Activated CD8-positive, alpha-beta memory T cell treated with anti-CD3 and anti-CD28 coated beads, Interleukin-2, amount 50 U/mL, for 24 hours (primary cell): ENCODE results near the gene PEX7.
"Not testable (repeated sequence)": the region's sequence is repeated elsewhere in the genome, so short reads cannot be mapped to it uniquely, and the experiment has no call there.

ENCODE experiments used
- DNase-seq: peaks from one replicate; pipeline ENCODE4 v3.0.0-alpha.2; 2020; ENCODE audit errors: extremely low read depth

The PEX7 gene

DNA sequence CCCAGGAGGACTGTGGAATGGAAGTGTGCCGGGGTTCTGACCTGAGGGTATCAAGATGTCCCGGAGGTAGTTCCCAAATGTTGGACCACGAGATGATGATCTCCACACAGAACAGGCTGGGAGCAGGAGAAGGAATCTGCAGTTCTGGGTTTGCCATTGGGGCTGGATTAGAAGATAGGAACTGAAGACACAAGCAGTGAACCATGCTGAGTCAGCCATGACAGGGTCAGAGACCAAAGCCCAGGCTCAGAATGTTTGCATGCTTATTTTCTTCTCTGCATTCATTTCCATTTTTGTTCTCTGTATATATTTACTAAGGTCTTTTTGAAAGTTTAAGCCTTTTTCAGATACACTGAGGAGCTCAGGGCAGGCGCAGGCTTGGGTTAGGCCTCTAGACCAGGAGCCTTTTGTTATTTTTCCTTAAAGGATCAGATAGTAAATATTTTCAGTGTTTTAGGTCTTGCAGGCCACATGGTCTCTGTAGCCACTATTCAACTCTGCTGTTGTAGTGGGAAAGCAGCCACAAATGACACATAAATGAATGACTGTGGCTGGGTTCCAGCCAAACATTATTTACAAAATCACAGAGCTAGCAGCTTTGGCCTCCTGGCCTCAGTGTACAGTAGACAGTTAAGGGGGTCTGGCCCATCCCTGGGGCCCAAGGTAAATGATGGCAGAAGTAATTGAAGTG lies 128.2 kb downstream of the PEX7 start:
- no peak for DNase-seq

DNA sequence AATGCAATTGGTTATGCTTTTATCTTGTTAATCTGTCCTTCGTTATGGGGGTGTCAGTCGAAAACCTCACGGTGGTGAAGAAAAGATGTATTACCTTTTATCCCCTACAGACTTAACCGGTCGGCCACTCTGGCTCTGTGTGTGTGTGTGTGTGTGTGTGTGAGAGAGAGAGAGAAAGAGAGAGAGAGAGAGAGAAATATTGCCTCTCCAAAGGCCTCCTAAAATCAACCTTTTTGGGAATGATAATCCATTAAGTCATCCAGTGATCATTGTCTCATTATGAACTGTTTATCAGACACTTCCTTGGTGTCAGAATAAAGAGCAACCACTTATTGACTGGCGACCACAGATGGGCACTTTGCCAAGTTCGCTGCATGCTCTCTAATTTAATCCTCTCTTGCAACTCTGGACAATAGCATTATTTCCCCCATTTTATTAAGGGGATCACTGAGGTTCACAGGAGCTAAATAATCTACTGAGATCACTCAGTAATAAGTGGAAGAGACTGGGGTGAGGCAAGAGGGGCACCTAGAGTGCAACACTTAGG lies 130.4 kb downstream of the PEX7 start:
- DNase-seq = no peak

DNA sequence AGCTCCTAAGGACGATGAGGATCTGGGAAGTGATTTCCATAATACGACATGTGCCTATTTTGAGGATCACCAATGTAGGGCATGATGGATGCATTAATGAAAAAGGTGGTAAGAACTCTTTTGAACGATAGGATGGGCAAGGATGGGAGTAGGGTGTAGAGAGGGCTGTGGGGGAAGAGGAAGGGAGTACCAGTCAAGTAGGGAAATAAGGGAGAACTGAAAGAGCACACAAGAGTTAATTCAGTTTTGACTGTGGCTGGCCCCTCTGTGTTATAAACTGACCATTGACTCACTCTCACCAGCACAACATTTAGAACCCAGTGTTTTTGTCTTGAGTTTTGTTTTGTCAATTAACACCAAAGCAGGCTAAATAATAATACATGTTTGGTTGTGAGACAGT lies 132.7 kb downstream of the PEX7 start:
- no peak for DNase-seq

DNA sequence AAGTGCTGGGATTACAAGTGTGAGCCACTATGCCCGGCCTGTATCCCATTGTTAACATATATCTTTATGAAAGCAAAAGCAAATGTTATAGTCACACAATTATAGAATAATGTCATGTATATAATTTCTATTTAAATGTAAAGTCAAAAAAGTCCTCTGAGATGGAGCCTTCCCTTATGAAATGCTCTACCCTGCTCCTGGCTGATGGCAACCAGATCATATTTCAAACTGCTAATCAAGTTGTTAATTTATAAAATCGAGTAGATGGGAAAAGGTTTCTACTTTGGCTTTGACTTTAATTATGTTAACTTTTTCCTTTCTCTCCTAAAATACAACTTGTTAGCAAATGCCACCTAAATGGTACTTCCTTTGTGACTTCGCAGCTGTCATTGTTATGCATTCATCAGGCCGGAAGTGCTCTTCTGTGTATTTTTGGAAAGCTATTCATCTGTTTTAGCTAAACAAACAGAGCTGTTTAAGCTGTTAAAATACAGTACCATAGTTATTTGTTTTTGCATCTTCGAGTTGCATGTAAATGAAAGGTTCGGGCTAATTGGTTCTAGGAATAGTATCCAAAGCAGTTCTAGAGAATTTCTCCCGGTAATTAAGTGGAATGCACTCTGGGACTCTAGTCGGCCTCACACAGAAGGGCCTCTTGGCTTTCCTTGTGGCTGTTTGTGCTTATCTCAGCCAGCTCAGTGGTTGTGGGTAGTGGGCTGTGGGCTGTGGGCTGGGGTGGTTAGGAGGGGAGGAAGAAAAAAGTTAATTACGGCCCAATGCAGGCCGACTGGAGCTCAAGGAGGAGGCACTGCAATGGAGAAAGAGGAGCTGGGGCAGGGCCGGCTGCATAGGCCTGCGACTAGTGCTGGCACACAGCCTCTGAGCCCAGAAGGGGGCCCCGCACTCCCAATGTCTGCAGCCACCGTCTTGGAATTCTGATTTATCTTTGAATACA lies 134.5 kb downstream of the PEX7 start:
- DNase-seq = no peak

DNA sequence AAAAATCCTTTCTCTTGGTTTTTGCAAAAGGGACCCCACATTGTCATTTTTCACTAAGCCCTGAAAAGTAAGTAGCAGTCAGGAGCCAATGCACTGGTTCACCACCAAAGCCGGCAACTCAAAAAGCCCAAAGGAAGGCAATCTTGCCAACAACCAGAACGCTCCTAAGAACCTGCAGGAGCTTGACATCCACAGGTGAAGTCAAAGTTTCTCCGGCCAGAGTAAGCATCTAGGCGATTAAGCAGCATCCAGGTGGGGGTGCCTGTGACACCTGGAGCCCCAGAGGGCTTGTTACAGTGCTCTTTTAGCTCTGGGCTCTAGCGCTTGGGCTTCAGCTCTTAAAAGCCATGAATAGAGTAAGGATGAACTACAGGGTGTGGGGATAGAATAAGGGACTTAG lies 135.8 kb downstream of the PEX7 start:
- DNase-seq = no peak

DNA sequence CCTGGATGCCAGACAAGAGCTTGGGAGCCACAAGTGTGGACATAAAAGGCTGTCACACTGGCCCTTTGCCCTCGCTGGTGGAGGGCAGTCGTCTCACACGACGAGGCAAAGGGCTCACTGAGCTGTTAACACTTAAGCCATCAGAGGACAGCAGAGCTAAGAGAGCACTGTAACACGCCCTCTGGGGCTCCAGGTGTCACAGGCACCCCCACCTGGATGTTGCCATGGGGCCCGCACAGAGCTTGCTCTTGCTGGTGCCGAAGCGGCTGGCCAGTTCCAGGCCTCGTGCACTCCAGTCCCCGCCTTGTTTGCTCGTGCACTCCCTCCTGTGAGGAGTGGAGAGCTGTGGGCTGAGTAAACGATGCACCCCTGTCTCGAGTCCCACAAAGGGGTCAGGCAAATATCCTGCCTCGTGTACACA lies 137.1 kb downstream of the PEX7 start:
- DNase-seq = no peak

DNA sequence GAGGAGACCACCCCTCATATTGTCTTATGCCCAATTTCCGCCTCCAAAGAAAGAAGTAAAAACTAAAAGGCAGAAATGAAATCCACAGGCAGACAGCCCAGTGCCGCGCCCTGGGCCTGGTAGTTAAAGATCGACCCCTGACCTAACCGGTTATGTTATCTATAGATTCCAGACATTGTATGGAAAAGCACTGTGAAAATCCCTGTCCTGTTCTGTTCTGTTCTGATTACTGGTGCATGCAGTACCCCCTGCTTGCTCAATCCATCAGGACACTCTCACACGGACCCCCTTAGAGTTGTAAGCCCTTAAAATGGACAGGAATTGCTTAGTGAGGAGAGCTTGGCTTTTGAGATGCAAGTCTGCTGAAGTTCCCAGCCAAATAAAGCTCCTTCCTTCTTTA lies 137.5 kb downstream of the PEX7 start:
- DNase-seq = not testable (repeated sequence)

DNA sequence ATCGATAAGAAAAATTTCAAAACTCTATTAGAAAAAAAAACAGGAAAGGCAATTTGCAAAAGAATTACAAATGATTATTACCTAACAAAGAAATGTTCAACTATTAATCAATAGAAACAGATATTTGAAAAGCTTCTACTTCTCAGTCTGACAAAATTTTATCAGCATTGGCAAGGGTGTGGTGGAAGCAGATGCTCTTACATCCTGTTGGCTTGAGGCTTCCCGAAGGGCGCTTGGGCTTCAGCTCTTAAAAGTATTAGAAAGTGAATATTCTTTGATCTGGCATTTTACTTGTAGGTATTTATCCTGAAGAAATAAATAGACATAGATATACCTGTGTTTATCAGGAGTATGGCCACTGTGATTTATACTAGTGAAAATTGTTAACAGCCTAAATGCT lies 138.4 kb downstream of the PEX7 start:
- no peak for DNase-seq

DNA sequence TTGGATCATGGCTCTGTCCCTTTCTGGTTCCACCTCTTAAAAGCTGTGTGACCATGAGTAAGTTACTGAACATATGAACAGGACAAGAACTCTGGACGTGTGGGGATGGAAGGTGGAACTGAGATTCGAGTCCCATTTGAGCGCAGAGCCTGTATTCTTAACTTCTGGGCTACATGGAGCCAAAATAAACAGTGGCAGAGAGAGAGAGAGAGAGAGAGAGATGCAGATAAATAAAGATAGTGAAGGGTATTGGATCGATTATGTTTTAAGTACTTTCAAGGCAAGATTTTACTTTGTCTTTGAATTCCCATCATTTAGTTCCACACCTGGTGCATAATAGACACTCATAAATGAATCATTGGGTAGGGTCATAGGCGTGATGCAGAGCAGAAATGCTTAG lies 139.5 kb downstream of the PEX7 start:
- no peak for DNase-seq

DNA sequence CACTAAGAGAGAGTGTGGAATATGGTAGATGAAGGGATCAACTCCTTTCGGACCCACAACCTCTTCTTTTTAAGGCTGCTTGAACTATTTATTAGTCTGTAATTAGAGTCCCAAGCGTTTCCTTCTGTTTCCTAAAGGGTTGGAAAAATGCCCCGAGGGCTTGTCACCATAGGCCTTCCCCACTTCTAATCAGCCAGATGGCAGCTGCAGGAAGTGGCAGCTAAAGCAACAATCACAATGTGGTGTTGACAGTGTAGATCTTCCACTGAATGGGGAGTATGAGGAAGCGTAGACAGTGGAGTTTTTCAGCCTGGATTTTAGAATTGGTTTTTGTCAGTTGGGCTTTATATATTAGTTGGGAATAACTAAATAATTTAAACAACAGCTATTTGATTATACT lies 140.3 kb downstream of the PEX7 start:
- no peak for DNase-seq

DNA sequence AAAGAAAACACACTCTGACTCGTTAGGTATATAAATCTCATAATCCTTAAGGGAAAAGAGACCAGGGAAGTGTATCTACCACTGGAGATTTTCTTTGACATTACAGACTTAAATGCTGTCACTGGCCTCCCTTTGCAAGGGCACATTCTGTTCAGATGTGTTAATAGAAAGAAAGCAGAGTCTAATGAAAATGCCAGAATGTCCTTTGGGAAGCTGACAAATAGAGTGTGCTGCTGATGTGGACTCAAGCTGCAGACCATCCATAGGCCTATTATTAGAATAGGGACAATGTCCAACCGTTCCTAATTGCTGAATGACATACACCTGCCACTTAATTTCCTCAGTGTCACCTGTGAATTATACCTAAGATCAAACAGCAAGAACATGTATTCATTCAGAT lies 140.9 kb downstream of the PEX7 start:
- no peak for DNase-seq
